GM23248 (cell line): ENCODE measurements around the gene M1AP.

ENCODE experiments used
- EZH2 ChIP-seq: fragments of 200-600 bp; sonication (generic); IDR thresholded peaks from 2 replicates; pipeline ENCODE4 v1.6.1; 2018; ENCODE audit warnings: antibody characterized with exemption, mild to moderate bottlenecking; ENCODE audit not compliant: insufficient read depth, poor library complexity, severe bottlenecking
- EZH2phosphoT487 ChIP-seq: fragments of 200-600 bp; sonication (generic); IDR thresholded peaks from 2 replicates; pipeline ENCODE4 v1.6.1; 2018; ENCODE audit warnings: antibody characterized with exemption, moderate library complexity, mild to moderate bottlenecking, low read depth; ENCODE audit not compliant: insufficient read depth

GRCh38 chr2:74537140-74537539 is 111.0 kb downstream of the M1AP start:
- TF ChIP-seq EZH2, result no peak
- TF ChIP-seq EZH2phosphoT487, result no peak
